SJCRH30 (cell line): ENCODE measurements around the gene SMURF2. TPM values are rescaled to one million over a fixed set of nuclear protein-coding genes. Genes with fewer than 3 reads are reported as not detected.

Experiments
- DNase-seq, 2 experiments: peaks; one replicate each; pipeline ENCODE4 v3.0.0-alpha.2; 2015 to 2020
- H3K27ac ChIP-seq: fragments of 250-450 bp; sonication (Bioruptor Pico); 2 replicates; pipeline ENCODE4 v1.5.1; 2020; ENCODE audit warnings: mild to moderate bottlenecking, moderate library complexity
- H3K27me3 ChIP-seq: fragments of 250-450 bp; sonication (Bioruptor Pico); 2 replicates; pipeline ENCODE4 v1.5.1; 2020; ENCODE audit warnings: mild to moderate bottlenecking, moderate library complexity
- H3K36me3 ChIP-seq: fragments of 250-450 bp; sonication (Bioruptor Pico); 2 replicates; pipeline ENCODE4 v1.5.1; 2020; ENCODE audit warnings: mild to moderate bottlenecking, moderate library complexity
- H3K4me1 ChIP-seq: fragments of 250-450 bp; sonication (Bioruptor Pico); 2 replicates; pipeline ENCODE4 v1.5.1; 2020; ENCODE audit warnings: mild to moderate bottlenecking, moderate library complexity
- H3K4me3 ChIP-seq: fragments of 250-450 bp; sonication (Bioruptor Pico); 2 replicates; pipeline ENCODE4 v1.5.1; 2020; ENCODE audit warnings: mild to moderate bottlenecking, moderate library complexity
- H3K9me3 ChIP-seq: fragments of 250-450 bp; sonication (Bioruptor Pico); replicated peaks from 2 replicates; pipeline ENCODE4 v1.5.1; 2020; ENCODE audit warnings: mild to moderate bottlenecking, moderate library complexity
- total RNA-seq: library from RNA; depleted of rRNA; stranded (reverse); fragments of >200 nt; shearing (Covaris generic); gene quantifications from 2 replicates; pipeline ENCODE4 v1.2.3, GENCODE V29; 2014; rRNA removed

SMURF2 gene
- total RNA-seq = 22.1 and 26.3 TPM in 2 replicates

DNA sequence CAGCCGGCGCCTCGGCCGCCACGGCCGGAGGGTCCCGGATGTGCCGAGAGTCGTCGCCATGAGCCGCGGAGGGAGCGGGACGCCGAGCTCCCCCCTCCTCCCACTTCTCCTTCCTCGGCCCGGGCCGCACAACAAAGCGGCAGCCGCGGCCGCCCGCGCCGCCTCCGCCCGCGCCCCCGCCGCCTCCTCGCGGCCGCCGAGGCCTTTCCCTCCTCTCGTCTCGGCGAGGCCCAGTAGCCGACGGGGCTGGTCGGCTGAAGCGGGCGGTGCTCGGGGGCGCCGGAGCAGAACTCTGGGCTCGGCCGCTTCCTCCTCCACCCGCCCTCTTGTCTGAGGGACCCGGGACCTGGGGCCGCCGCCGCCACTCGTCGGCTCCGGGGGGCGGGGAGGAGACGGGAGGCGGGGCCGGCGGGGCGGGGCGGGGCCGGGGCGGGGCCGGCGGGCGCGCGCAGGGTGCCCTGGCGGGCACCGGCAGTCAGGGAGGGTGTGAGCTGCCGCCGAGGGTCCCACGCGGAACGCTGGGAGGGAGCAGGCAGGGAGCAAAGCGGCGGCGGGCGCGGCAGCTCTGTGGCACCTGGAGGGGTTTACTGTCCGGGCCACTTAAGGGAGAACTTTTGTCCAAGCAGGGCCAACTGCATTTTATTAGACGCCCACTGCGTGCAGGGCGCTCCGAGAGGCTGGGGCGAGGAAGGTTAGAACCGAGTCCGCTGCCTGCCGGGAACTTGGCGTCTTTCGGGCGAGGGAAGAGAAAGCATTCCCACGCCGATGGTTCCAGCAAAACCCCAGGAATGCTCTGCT lies at the start of gene SMURF2:
TSS of gene SMURF2 (minus strand) at position 332 of the 798 bp plus-strand sequence. CDS start 427 bp downstream, outside the sequence.
- H3K27ac ChIP-seq = no peak within 1 kb of the TSS; the same call in 1 of the 2 replicates
- no peaks in the 10 kb centered on the region for H3K36me3 ChIP-seq
- no peaks in the 10 kb centered on the region for H3K9me3 ChIP-seq
- H3K27me3 ChIP-seq = no peaks in the 10 kb centered on the region
- peak; percentile 74 to 76 for DNase-seq
- H3K4me1 ChIP-seq = peaks cover 12% of the 10 kb centered on the region; the same call in 1 of the 2 replicates
- H3K4me3 ChIP-seq = peak within 1 kb of the TSS; percentile 96

DNA sequence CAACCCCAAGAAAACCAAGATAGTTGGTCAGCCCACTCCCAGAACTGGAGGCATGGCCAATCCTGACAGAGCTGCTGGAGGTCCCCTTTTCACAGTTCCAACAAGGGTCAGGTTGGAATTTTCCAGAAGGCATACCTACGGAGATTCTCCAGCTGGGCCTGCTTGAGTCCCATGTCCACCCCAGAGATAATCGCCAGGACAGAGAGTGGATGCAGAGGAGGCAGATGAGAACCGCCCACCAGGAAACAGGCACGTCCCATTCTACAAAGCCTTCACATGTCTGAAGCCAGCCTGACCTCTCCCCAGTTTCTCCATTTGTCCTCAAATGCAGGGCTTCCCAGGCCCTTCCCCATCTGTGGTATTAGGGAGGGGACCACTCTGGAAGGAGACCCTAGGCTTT lies 47.4 kb upstream of the SMURF2 start:
- no peaks in the 10 kb centered on the region for H3K9me3 ChIP-seq
- H3K4me1 ChIP-seq = peaks cover 30% of the 10 kb centered on the region
- DNase-seq = no peak
- H3K27me3 ChIP-seq = no peaks in the 10 kb centered on the region
- H3K36me3 ChIP-seq = no peaks in the 10 kb centered on the region
- peak overlapping the region; percentile 57 for H3K27ac ChIP-seq
- no peak overlapping the region for H3K4me3 ChIP-seq

DNA sequence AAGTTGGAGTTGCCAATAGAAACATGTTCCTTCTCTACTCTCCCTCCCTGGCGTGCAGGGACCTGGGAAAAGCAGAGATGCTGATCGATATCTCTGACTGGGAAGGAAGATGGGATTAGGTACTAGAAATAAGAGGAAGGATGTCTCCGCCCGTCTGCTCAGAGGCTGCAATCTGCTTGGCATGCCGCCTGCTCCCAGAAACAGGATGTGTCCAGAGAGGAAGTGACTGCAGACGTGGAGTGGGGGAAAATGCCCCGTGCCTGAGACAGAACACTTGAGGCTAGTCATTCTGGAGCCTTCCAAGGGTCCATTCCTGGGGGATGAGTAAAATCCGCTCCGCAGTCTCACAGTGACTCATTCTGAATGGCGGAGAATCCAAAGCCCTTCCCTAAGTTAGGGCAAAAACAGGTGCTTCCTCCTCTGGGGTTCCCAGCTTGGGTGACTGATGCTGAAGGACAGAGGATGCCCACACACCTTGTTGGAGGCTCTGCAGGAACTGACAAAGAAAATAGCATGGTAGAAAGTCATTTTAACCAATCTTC lies 45.0 kb upstream of the SMURF2 start:
- H3K36me3 ChIP-seq = no peaks in the 10 kb centered on the region
- no peaks in the 10 kb centered on the region for H3K27me3 ChIP-seq
- H3K27ac ChIP-seq = peak overlapping the region; percentile 58
- H3K4me1 ChIP-seq = peaks cover 28% of the 10 kb centered on the region
- 0 out of 2 replicates have a peak overlapping the region, but pooled peaks have one; percentile 9 for H3K4me3 ChIP-seq
- no peaks in the 10 kb centered on the region for H3K9me3 ChIP-seq
- DNase-seq = peak; percentile 77 to 79

DNA sequence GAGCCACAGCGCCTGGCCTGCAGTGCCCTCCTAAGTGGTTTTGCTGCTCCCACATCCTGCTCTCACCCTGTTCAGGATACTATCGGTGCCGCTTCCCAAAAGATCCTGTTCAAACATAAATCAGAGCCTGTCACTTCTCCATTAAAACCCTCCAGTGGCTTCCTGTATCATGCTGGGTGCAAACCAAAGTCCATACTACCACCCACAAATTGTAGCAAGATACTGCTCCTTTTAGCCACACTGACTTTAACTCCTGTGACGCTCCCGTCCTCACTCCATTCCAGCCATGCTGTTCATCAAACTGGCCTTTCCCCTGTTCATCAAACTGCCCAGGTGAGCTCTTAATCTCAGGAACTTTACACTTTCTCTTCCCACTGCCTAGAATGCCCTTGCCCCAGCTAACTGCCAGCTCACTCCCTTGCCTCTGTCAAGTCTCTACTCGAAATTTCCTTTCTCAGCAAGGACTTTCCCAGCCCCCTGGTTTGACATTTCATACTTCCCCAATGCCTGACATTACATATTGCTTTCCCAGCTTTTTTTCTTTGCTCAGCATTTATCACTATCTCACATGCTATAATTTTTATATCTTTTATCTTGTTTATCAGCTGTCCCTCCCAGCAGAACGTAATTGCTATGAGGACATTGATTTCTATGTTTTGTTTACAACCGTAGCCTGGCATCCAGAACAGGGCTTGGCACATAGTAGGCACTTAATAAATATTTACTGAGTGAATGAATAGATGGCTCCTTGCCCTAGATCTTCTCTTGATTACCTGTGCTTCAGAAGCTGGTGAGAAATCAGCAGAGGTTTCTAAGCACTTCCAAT lies 44.3 kb upstream of the SMURF2 start:
- peak overlapping the region; percentile 58 for H3K27ac ChIP-seq
- peak in 1 of 2 experiments; percentile 21 for DNase-seq
- H3K4me3 ChIP-seq = 0 out of 2 replicates have a peak overlapping the region, but pooled peaks have one; percentile 9

DNA sequence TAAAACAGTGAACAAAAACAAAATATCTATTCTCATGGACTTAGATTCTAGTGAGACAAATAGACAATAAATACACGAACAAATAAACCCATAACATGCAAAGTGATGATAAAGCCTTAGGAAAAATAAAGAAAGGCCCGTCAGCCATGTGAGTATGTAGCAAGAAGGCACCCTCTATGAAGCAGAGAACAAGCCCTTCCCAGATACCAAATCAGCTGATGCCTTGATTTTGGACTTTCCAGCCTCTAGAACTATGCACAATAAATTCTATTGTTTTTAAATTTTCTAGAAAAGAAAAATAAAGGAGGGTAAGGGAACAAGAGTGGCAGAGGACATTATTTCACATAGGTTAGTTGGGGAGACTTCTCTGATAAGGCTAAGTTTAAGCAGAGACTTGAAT lies 40.7 kb upstream of the SMURF2 start:
- DNase-seq = no peak
- H3K27me3 ChIP-seq = no peaks in the 10 kb centered on the region
- H3K27ac ChIP-seq = no peak overlapping the region
- H3K9me3 ChIP-seq = no peaks in the 10 kb centered on the region
- H3K4me3 ChIP-seq = no peak overlapping the region
- H3K36me3 ChIP-seq = no peaks in the 10 kb centered on the region
- peaks cover 10% of the 10 kb centered on the region for H3K4me1 ChIP-seq

More for the DNA sequence above, 44.3 kb upstream of the SMURF2 start:
- no peaks in the 10 kb centered on the region for H3K27me3 ChIP-seq
- peaks cover 26% of the 10 kb centered on the region for H3K4me1 ChIP-seq
- no peaks in the 10 kb centered on the region for H3K9me3 ChIP-seq
- H3K36me3 ChIP-seq = no peaks in the 10 kb centered on the region

DNA sequence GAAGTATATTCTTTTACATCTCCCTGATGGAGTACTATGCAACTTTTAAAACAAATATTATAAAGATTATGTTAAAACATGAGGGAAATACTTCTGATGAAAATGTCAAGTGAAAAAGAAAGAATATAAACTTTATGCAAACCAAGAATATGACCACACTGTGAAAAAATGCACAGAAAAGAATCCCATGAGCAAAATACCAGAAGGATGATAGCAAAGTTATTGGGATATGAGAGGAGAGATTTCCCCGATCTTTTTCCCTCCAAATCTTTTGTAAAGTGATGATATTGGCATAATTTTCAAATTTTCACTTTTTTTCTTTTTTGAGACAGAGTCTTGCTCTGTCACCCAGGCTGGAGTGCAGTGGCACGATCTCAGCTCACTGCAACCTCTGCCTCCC lies 36.6 kb upstream of the SMURF2 start:
- H3K27ac ChIP-seq = no peak overlapping the region

DNA sequence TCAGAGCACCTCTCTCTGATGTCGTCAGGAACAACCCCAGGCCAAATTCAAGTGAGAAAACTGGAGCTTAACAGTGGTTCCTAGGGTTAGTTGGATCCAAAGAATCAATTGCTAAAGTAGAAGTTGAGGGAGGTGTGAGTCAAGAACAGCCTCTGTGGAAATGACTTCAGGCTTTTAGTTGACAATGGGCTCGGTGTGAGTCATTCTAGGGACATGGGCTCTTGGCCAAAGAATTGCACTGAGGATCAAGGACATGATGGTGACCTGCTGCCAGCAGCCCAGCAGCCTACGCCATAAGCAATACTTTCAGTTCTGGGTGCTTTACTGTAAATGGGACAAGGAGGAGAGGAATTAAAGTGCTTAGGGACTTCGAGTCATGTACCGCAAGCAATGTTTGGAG lies 32.1 kb upstream of the SMURF2 start:
- Histone ChIP-seq H3K4me1 (no peaks in the 10 kb centered on the region), H3K4me3 (no peak overlapping the region), H3K9me3 (no peaks in the 10 kb centered on the region), H3K36me3 (no peaks in the 10 kb centered on the region), H3K27ac (no peak overlapping the region), H3K27me3 (no peaks in the 10 kb centered on the region)
- DNase-seq = peak; percentile 50 to 70

More for the DNA sequence above, 36.6 kb upstream of the SMURF2 start:
- no peaks in the 10 kb centered on the region for H3K4me1 ChIP-seq
- H3K36me3 ChIP-seq = no peaks in the 10 kb centered on the region
- H3K9me3 ChIP-seq = no peaks in the 10 kb centered on the region
- no peaks in the 10 kb centered on the region for H3K27me3 ChIP-seq
- H3K4me3 ChIP-seq = no peak overlapping the region
- no peak for DNase-seq

DNA sequence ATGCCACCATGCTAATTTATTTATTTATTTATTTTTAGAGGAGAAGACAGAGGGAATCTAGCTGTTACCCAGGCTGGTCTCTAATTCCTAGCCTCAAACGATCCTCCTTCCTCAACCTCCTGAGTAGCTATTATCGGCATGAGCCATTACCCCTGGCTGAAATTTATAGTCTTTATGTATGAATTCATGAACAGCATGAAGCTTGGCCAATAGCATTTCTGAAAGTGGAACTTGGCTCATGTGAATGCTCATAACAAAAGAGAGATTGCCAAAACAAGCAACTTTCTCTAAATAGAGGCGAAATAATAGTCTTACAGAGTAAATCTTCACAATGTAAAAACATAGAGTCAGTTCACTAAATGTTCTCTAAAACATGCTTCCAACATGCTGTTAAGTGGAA lies 30.1 kb upstream of the SMURF2 start:
- no peak for DNase-seq
- H3K4me1 ChIP-seq = no peaks in the 10 kb centered on the region
- H3K27ac ChIP-seq = no peak overlapping the region
- H3K4me3 ChIP-seq = no peak overlapping the region
- H3K27me3 ChIP-seq = no peaks in the 10 kb centered on the region
- H3K36me3 ChIP-seq = no peaks in the 10 kb centered on the region
- H3K9me3 ChIP-seq = no peaks in the 10 kb centered on the region

DNA sequence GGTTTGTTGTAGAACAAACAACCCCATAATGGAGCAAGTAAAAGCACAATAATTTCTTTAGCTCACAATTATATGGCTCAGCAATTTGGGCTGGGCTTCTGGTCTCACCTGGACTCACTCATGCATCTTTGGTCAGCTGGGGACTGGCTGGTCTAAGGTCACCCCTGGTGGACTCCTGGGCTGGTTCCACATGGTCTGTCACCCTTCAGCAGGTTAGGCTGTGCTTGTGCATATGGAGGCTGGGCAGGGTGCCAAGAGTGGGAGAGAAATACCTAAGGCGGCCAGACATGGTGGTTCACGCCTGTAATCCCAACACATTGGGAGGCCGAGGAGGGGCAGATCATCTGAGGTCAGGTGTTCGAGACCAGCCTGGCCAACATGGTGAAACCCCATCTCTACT lies 27.0 kb upstream of the SMURF2 start:
- no peaks in the 10 kb centered on the region for H3K27me3 ChIP-seq
- H3K4me3 ChIP-seq = no peak overlapping the region
- no peak for DNase-seq
- H3K36me3 ChIP-seq = no peaks in the 10 kb centered on the region
- H3K4me1 ChIP-seq = no peaks in the 10 kb centered on the region; the same call in 1 of the 2 replicates
- H3K9me3 ChIP-seq = no peaks in the 10 kb centered on the region
- no peak overlapping the region for H3K27ac ChIP-seq

DNA sequence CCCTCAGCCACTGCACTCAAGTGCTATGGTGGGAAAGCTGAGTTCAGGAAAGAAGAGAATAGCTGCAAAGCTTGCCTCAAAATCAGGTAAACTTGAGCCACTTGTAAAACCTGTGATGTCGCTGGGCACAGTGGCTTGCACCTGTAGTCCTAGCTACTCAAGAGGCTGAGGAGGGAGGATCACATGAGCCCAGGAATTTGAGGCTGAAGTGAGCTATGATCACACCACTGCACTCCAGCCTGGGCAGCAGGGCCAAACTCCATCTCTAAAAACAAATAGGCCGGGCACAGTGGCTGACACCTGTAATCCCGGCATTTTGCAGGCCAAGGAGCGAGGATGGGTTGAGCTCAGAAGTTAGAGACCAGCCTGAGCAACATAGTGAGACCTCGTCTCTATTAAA lies 26.4 kb upstream of the SMURF2 start:
- Histone ChIP-seq H3K4me3 (no peak overlapping the region), H3K36me3 (no peaks in the 10 kb centered on the region), H3K27ac (no peak overlapping the region), H3K27me3 (no peaks in the 10 kb centered on the region), H3K9me3 (no peaks in the 10 kb centered on the region), H3K4me1 (no peaks in the 10 kb centered on the region; the same call in 1 of the 2 replicates)
- DNase-seq = no peak

DNA sequence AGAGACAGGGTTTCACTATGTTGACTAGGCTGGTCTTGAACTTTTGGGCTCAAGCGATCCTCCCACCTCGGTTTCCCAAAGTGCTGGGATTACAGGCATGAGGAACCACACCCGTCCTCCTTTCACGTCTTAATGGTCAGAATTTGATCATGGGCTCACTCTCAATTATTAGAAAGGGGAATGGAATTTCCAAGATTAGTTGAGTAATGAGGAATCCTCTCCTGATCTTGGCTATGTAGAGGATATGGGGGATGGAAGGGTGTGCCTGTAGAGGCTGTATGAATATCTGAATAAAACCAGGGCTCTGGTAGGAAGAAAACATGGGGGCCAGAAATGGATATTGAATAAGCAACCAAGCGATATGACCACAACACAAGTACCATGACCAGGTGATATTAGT lies 25.9 kb upstream of the SMURF2 start:
- DNase-seq = no peak
- Histone ChIP-seq H3K9me3 (no peaks in the 10 kb centered on the region), H3K27ac (no peak overlapping the region), H3K27me3 (no peaks in the 10 kb centered on the region), H3K36me3 (no peaks in the 10 kb centered on the region), H3K4me3 (no peak overlapping the region), H3K4me1 (no peaks in the 10 kb centered on the region; the same call in 1 of the 2 replicates)

DNA sequence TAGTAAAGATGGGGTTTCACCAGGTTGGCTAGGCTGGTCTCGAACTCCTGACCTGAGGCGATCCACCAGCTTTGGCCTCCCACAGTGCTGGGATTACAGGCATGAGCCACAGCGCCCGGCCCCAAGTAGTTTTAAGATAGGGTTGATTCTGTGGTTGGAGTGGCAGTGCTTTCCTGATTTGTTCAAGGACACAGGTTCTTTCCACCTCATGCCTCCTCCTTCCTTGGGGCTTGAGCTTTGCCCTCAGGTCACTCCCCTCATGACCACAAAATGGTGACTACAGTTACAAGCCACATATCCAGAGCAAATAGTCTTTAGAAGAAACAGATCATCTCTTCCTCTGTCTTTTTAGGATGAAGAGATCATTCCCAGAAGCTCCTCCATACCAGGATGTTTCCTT lies 25.3 kb upstream of the SMURF2 start:
- no peak for DNase-seq
- no peaks in the 10 kb centered on the region; the same call in 1 of the 2 replicates for H3K4me1 ChIP-seq
- H3K9me3 ChIP-seq = no peaks in the 10 kb centered on the region
- no peaks in the 10 kb centered on the region for H3K36me3 ChIP-seq
- H3K27ac ChIP-seq = no peak overlapping the region
- H3K4me3 ChIP-seq = no peak overlapping the region
- no peaks in the 10 kb centered on the region for H3K27me3 ChIP-seq

DNA sequence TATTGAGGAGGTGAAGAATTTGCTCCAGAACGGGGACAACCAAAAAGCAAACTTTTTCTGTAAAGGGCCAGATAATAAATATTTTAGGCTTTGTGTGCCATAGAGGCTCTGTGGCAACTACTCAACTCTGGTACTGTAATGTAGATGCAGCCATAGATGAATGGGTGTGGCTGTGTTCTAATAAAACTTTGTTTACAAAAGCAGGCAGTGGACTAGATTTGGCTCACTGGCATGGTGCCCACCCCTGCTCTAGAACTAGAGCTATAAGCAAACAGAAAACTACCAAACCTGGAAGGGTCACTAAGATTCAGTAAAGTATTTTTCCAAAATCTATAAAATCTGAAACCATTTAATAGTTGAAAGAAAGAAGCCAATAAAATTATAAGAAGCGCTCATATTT lies 24.6 kb upstream of the SMURF2 start:
- H3K4me3 ChIP-seq = no peak overlapping the region
- DNase-seq = no peak
- no peaks in the 10 kb centered on the region for H3K9me3 ChIP-seq
- no peaks in the 10 kb centered on the region for H3K27me3 ChIP-seq
- H3K27ac ChIP-seq = no peak overlapping the region
- no peaks in the 10 kb centered on the region for H3K36me3 ChIP-seq
- H3K4me1 ChIP-seq = no peaks in the 10 kb centered on the region; the same call in 1 of the 2 replicates

DNA sequence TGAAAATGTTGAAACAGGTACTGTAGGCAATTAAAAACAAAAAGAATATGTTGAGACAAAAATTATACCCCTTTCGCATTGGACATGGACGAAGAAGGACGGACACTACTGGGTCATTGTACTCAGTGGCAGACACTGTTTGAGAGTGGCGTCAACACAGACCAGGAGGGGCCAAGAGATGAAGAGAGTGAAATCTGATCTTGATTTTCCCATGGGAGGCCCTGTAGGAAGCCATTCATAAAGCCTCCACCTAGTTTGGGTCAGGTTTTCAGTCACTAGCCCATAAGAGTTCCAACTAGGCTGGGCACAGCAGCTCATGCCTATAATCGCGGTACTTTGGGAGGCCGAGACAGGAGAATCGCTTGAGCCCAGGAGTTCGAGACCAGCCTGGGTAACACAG lies 23.6 kb upstream of the SMURF2 start:
- no peak overlapping the region for H3K27ac ChIP-seq
- no peaks in the 10 kb centered on the region for H3K9me3 ChIP-seq
- no peaks in the 10 kb centered on the region for H3K36me3 ChIP-seq
- H3K4me1 ChIP-seq = no peaks in the 10 kb centered on the region; the same call in 1 of the 2 replicates
- peak in 1 of 2 experiments; percentile 41 for DNase-seq
- no peaks in the 10 kb centered on the region for H3K27me3 ChIP-seq
- H3K4me3 ChIP-seq = no peak overlapping the region

DNA sequence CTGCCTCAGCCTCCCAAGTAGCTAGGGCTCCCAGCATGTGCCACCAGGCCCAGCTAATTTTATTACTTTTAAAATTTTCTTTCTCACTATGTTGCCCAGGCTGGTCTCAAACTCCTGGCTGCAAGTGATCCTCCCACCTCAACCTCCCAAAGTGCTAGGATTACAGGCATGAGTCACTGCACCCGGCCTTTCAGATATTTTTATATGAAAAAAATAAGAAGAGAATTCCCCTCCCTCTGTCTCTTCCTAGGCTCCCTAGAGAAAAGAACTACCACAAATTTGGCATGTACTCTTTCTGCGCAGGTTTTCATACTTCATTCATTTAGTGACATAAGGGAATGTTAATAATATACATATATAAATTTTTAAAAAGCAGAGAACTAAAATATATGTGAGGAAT lies 21.7 kb upstream of the SMURF2 start:
- Histone ChIP-seq H3K4me3 (no peak overlapping the region), H3K36me3 (no peaks in the 10 kb centered on the region), H3K27ac (no peak overlapping the region), H3K27me3 (no peaks in the 10 kb centered on the region), H3K9me3 (no peaks in the 10 kb centered on the region), H3K4me1 (peaks cover 9% of the 10 kb centered on the region)
- DNase-seq = no peak
